GM18517 (cell line): ENCODE data around the gene PDGFB.

ENCODE experiments used
- ATAC-seq: cut with Tn5 transposase; IDR thresholded peaks from one replicate; pipeline ENCODE4 v1.9.1; 2021; ENCODE audit warnings: mild to moderate bottlenecking, moderate library complexity; ENCODE audit not compliant: unreplicated experiment

PDGFB gene

DNA sequence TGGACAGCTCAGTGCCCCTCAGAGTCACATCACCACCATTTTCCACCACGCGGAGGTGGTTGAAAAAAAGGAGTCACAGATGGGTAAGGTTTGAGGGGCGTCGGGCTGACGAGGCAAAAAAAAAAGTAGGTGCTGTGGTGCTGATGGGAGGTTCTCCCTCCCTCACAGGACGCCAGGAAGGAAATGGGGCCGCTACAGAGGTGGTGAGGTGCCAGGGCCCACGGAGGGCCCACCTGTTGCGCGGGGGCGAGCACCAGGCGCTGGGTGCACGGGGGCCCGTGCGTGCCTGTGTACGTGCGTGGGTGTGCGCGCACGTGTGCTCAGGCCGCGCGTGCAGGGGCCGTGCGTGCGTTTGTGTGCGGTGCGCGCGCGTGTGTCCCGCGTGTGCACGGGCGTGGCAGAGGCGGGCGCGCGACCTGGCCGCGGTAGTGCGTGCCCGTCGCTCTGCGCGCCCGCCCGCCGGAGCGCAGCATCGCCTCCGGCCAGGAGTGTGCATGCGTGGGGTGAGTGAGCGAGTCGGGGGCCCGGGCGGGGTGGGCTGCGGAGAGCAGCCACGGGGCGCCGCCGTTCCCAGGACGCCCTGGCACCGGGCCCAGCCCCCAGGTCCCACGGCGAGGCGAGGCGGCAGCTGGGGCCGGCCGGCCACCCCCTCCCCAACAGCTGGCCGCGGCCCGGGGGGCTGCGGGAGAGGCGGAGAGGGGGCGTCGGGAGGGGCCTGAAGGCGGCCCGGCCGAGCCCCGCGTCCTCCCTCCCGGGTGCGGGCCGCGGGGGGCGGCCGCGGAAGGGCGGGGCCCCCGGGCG, 2.8 kb downstream of the PDGFB start:
- no peak for ATAC-seq

DNA sequence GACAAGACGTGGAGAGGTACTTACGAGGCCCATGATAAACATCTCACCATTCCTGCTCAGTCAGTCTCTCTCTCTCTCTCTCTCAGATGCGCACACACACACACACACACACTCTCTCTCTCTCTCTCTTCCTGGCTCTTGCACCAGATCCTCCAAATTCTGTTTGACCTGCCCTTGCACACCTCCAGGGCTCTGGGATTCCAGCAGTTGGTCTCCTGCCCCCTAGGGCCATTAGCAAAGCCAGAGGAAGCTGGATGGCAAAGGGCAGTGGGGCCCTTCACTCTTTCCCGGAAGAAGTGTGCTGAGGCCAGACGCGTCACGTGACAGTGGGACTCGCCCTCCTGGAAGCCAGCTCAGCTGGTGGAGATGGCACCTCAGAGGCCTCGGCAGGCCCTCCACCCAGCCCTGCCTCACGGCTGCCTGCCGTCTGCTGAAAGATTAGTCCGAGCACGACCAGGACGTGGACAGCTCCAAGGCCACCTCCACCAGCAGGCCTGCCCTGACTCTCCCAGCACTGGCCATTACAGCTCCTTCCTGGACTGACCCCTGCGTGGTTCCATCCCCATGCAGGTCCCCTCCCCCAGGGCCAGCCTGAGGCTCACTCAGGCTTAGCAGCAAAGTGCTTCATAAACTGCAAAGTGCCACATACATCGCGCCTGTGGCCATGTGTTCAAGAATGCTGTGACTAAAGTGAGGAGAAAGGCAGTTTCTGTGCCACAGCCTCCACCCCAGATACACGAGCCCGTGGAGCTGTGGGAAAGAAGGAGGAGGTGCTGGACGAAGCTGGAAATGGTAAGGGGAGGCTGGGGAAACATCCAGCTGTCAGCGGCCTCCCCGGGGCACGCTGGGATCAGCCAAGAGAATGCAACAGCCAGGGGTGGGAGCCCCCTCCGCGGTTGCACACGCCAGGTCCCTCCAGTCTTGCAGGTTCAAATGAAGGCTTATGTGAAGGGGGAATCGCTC, 3.7 kb downstream of the PDGFB start:
- ATAC-seq, result no peak

DNA sequence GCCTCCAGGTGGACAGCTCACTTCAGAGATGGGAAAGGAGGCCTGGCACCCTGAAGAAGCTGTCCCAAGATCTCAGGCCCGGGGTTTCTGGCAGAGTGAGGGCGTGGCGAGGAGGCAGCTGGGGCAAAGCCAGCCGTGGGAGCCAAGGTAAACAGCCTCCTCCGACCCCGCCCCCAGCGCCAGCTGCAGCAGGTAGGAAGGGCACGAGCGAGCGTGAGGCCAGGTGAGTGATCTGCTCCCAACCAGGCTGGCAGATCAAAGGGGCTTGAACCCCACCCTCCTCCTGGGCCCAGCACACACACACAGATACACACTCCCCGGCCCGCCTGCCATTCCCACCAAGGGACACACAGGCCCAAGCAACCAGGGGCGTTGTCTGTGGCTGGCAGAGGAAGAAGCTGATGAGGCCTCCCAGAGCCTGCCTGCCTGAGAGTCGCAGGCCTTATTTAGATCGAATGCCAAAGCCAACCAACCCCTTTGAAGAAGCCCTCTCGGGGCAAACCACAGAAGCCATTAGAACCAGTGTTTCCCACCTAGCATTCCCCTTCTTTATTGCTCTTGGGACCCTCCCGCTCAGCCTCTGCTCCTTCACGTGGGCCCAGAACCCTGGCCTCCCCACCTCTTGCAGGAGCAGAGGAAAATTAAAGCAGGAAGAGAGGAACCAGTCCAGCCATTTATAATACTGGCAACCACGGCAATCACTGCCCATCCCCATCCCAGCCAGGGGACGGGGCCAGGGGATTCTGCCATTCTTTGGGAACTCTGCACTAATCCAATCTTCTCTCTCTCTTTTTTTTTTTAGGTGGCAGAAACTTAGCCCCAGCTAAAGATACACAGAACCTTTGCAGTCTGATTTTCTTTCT, 5.0 kb downstream of the PDGFB start:
- no peak for ATAC-seq

DNA sequence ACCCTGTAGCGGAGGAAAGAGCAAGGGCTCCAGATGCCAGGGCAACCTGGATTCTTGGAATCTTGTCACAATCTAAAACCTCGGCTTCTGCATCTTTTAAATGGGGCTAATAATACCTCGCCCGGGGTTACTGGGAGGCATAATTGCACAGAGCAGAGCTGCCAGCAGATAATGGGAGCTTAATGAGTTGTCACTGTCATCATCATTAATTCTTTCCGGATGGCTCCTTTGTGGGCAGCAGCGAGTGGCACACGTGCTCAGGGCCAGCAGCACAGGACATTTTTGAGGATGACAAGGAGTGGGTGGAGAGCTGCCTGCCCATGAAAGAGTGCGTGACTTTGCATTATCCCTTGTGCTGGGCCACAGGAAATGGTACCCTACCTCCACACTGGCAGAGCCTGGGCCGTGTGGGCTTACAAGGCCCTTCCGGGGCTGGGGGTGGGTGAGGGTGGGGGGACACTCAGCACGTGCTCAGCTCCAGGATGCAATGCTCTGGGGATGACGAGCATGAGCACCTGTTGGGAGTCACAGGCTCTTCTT, 5.7 kb downstream of the PDGFB start:
- ATAC-seq, result no peak

DNA sequence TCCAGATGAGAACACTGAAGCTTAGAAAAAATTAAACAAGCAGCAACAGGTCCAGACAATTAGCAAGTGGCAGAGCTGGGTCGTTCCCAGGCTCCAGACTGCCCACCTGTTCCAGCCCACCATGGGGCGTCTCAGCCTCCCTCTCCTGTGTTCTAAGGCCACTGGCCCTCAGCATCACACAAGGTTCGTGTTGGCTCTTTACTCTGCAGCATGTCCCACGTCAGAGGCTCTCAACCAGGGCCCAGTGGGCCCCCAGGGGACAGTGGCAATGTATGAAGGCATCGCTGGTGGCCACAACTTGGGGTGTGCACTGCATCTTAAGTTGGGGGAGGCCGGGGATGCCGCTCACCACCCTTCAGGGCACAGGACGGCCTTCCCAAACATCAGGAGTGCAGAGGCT, 6.2 kb downstream of the PDGFB start:
- ATAC-seq, result no peak

DNA sequence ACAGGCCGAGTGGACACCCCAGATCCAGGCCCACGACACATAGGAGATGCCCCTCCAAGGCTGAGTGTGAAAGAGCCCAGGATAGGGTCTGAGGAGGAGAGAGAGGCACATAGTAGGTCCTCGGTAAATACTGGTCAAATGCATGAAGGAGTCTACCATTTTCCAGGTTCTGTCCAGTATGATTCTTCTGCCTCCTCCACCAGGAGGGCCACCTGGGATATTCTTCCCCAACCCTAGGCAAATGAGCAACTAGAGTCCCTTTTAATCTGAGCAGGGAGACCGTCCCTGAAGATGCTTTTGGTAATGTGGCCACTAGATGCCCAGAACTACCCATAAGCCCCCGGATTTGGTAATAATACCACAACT, 6.7 kb downstream of the PDGFB start:
- ATAC-seq, result no peak

DNA sequence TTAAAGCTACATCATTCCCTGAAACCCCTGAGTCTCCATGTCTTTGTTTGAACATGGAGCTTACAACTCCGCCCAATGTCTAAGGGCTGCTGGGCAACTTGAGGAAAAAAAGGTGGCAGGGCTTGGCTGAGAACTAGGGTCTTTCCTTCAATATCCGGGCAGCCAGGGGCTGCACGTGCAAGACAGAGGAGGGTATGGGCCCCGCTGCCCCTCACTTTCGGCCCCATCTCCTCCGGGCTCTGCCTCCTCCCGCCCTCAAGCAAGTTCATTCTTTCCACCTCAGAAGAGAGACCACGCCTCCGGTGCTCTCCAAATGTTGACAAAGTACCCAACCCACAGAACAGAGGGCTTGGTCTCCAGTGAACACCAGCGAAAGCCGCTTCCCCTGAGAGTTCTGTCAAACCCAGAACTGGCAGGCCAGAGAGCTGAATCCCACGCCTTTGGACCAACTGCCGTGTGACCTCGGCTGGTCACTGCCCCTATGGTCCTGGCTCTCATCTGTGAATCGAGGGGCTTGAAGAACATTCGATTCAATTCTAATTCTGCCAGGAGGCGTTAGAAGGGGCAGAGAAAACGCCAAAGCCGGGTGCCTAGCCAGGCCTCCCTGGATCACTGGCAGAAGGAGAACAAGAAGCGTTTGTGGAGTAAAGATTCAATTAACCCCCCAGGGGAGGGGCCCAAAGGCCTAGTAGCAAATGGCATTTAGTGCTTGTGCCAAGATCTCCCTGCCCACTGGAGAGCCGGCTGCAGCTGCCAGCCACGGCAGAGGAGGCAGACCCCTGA, 7.3 kb downstream of the PDGFB start:
- no peak for ATAC-seq

DNA sequence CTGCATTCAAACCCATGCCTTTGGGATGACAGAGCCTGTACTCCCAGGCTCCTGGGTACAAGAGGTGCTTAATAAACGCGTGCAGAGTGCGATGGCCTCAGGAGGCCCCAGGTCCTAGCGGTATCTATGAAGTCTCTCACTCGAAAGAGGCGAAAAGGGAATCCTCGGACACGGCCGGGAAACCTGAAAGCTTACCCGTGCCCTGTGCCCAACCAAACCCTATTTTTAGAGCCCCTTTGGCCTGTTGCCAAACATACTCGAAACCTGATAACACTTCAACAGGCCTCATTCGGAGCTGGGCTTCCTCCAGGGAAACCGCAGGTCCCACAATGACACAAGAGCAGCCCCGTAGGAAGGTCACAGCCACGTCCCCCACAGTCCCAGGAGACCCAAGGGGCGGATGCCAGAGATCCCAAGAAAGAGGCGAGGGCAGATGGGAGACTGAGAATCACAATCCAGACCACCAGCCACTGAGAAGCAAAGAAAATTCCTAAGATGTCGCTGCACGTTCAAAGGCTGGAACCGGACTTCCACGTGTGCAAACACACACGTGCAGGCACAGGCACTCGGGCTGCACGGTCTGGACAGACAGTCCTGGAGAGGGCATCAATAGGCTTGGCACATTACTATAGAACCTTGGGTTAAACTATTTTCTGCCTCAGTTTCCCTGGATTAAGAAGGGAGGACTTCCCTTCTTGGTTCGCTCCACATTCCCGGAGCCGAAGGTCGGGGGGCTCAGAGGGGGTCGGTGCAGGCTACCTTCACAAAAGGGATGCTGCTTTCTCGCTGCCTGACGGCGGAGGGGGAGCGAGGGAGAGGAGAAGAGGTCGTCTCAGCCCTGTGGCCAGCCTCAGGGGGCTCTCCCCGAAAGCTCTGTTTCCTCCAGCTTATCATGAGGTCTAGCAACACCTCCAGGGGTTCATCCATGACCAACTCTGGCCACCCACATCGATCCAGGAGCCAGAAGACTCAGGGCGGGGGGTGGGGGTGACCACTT, 8.2 kb downstream of the PDGFB start:
- no peak for ATAC-seq

DNA sequence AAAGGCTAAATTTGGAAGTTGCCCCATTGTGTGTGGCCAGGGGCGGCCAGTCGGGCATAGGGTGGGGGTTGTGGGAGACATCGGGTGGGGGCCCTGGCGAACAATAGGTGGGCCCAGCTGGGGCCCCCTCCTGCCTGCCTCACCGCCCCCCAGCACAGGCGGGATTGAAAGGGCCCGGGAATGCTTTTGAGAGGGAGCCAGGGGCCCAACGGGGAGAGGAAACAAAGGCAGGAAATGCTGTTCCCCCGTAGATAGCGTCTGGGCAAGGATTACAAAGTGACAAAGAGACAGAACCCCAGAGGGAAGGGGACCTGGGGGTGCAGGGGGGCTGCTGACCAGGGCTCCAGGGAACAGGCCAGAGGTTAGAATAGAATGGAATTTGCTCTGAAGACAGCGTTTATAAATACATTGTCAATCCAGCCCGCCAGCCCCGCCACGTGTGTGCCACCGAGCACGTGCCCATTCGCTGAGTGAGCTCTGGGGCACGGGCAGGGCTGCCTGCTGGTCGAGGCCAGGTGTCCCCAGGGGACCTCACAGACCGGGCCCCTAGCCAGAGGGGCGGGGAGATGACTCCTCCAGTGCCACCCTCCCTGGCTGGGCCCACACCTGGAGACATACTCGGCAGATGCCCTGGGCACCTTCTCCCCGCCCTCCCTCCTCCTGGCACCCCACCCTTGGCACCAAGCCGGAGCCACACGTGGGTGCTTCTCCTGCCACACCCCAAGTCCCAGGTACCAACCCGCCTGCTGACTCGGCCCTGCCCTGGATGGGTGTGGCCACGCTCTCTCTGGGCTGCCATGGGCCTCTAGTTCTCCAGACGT, 9.7 kb downstream of the PDGFB start:
- ATAC-seq, result no peak

DNA sequence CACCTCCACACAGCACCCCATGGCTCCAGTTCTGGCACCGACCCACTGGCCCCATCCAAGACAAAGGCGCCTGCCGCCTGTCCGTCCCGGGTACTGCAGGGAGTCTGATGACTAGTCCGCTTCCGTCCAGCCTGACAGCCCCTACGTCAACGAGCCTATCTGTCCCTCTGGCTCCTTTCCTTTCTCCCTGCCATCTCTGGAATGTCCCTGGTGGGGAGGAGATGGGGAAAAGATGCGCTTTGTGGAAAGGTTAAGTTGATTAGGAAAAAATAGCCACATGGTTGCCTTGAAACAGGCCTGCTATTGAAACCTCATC, 10.4 kb downstream of the PDGFB start:
- ATAC-seq, result no peak

DNA sequence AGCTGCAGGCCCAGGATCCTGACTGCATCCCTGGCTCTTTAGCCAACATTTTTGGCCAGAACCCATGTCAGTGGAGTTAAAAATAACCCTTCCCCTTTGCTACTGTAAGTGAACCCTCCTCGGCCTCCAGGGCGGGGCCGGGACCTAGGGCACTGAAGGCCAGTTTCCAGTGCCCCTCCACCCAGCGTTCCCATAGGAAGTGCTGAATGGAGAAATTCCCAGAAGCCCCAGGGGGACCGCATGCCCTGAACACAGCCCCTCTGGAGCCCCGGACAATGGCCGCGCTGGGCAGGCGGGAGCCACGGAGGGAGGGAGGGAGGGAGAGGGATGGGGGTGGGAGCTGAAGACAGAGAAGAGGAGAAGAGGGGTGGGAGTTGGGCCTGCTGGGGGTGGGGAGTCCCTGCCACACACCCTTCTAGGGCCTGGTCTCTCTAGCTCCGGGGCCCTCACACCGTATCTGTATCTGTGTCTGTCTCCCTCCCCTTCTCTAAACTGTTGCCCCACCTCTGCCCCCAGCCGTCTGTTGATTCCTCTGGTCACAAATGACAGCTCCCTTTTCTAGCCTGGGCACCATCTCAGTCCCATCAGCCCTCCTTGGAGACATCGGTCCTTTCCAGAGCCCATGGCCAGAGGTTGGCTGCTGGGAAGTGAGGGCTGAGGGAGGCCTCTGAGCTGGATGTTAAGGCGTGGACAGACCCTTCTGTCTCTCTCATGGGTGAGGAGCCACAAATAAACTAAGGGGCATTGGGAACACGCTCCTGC, 10.9 kb downstream of the PDGFB start:
- ATAC-seq, result no peak

DNA sequence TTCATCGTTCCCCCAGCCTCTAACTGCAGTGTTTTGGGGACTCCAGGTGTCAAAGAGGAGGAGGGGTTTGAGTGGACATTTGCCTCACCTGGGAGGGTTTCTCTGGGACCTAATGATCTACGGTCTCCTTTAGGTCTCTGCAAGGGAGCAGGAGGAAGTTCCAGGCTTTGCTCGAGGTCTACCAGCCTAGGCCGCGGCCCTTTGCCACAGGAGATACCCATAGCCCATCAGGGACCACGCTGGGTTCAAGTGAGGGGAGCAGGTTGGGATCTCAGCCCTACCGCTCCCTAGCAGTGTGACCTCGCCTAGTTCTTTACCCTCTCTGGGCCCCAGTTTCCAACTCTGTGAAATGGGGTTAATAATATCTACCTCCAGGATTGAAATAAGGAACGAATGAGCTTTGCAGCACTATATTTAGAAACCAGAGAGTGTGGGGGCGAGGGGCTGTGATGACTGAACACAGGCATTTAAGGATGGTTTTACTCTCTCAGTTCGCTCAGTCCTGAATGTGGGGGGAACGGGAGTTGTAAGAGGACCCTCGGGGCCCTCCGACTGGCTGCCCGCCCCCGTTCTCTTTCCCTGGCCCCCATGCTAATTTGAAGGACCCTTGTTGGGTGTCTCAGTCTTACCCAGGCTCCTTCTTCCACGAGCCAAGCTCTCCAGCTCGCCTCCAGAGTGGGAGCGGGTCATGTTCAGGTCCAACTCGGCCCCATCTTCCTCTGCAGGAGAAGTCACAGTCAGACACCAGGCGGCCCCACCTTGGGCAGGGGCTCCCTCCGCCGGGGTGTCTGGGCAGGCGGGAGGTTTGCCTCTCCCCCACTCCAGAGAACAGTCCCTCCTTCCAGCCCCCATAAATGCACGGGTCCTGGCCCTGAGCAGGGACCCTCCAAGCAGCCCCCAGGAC, 11.7 kb downstream of the PDGFB start:
- ATAC-seq, result no peak

DNA sequence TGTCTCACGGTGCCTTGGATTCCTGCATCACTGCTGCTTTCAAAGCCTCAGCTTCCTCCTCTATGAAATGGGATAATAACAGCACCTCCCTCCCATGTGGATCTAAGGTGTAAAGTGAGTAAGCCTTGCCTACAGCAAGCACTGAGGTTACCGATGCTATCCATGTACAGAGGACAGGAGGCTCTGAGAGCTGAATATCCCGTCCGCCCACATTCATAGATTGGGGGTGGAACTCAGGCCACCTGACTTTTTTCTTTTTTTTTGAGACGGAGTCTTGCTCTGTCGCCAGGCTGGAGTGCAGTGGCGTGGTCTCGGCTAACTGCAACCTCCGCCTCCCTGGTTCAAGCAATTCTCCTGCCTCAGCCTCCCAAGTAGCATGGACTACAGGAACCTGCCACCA, 12.5 kb downstream of the PDGFB start:
- no peak for ATAC-seq

DNA sequence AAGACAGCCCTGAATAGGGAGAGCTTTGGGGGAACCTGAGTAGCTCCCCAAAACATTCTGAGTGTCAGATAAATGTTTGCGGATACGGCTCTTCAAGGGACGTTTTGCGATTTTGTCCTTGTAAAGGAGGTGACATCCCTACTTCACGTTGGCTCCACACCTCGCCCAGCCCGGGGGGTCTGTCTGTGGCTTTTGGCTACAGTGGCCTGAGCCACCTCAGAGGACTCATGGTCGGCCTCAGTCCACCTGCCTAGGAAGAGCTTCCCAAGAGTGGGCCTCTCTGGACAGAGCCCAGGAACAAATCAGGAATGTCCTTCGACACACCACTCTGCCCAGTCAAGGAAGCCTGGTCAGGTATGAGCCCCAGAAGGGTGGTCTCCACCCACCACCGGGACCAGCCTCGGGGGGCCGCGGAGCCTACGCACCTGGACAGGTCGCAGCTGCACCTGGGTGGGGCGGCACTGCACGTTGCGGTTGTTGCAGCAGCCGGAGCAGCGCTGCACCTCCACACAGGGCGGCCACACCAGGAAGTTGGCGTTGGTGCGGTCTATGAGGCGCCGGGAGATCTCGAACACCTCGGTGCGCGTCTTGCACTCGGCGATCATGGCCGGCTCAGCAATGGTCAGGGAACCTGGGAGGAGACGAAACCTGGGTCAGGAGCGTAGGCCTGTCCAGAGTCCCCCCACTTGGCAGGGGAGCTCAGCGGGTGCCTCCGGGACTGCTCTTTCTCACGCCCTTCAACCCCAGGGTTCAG, 13.4 kb downstream of the PDGFB start:
- ATAC-seq, result no peak

DNA sequence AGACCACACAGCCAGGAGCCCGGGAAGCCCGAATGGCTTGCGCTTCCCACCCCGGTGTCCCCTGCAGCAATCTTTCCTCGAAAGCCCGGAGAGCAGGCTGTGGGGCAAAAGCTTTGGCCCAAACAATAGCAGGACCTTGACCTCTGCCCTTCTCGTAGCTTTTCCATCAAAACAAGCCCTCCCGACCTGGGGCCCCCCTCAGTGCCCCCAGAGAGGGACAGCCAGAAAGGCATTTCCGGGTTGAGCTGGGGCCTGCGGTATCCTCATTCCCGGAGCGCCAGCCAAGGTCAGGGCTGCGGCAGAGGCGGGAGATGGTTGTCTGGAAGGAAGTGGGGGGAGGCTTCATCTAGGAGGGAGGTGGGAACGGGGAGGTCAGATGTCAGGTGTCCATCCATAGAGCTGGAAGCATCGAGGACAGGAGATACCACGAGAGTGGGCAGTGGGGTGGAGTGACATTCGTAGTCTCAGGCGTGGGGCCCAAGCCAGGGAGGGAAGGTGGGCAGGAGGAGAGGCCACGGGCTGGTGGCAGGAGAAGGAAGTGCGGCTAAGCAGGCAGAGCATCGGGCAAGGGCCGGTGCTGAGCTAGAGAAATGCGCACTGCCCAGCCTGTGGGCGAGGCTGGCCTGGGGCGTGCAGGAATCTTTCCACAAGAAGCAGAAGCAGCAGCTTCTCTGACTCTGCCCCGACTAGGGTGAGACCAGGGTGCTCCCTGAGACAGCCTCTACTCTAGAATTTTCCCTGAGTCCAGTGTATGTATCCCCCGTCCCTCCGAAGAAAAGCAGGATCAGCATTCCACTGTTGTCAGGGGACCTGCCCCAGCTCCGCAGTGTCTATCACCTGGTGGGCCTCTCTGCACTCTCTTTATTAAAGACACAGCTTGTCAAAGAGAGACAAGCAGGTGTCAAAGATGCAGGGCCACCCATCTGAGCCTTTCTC, 14.3 kb downstream of the PDGFB start:
- ATAC-seq, result no peak
